PFSK-1 (cell line): Measurements from ENCODE around the gene KDM3A.

Source experiments
- POLR2AphosphoS5 ChIP-seq: IDR thresholded peaks from 2 replicates; pipeline ENCODE4 v1.6.1; 2012; ENCODE audit warnings: low read depth, mild to moderate bottlenecking, control low read depth, low read length, moderate library complexity
- REST ChIP-seq, 2 experiments: IDR thresholded peaks; 2 replicates each; pipeline versions ENCODE4 v1.6.1 to v1.8.0; 2011 to 2012; ENCODE audit warnings: low read depth in 2 of 2, low read length in 2 of 2, control low read depth in 1 of 2, inconsistent platforms in 1 of 2, mild to moderate bottlenecking in 1 of 2, moderate library complexity in 1 of 2; ENCODE audit not compliant: insufficient read depth in 1 of 2
- SIN3A ChIP-seq: IDR thresholded peaks from 2 replicates; pipeline ENCODE4 v1.6.1; 2012; ENCODE audit warnings: mild to moderate bottlenecking, low read length, moderate library complexity, borderline replicate concordance; ENCODE audit not compliant: insufficient read depth

- TF ChIP-seq POLR2AphosphoS5 (no peak), SIN3A (no peak), REST (IDR thresholded peaks at IDR 0.05; ENCODE audit: insufficient read depth in 1 of 2, low read depth in 2 of 2, low read length in 2 of 2) (no peak)
Observed at GRCh38 chr2:86461042-86461743, 20.0 kb downstream of the KDM3A start.
